Osteocyte (in vitro differentiated cells): Measurements from ENCODE around the gene RHBG. TPM values are rescaled to one million over a fixed set of nuclear protein-coding genes. Genes with fewer than 3 reads are reported as not detected.

Experiments used
- DNase-seq: peaks from one replicate; pipeline ENCODE4 v3.0.0; 2021; ENCODE audit warnings: mixed read lengths; ENCODE audit not compliant: unreplicated experiment; ENCODE audit errors: extremely low spot score
- H3K27ac Mint-ChIP-seq: one replicate; pipeline ENCODE4 v1.8.0; 2021; ENCODE audit warnings: mild to moderate bottlenecking, mixed read lengths; ENCODE audit not compliant: unreplicated experiment
- H3K27me3 Mint-ChIP-seq: one replicate; pipeline ENCODE4 v1.8.0; 2021; ENCODE audit warnings: mixed read lengths; ENCODE audit not compliant: unreplicated experiment
- H3K36me3 Mint-ChIP-seq: one replicate; pipeline ENCODE4 v1.8.0; 2021; ENCODE audit warnings: mixed read lengths; ENCODE audit not compliant: unreplicated experiment
- H3K4me1 Mint-ChIP-seq: one replicate; pipeline ENCODE4 v1.8.0; 2021; ENCODE audit warnings: mixed read lengths; ENCODE audit not compliant: unreplicated experiment
- H3K4me3 Mint-ChIP-seq: one replicate; pipeline ENCODE4 v1.8.0; 2021; ENCODE audit warnings: mild to moderate bottlenecking, moderate library complexity, mixed read lengths; ENCODE audit not compliant: unreplicated experiment
- H3K9me3 Mint-ChIP-seq: one replicate; pipeline ENCODE4 v1.8.0; 2021; ENCODE audit warnings: mixed read lengths; ENCODE audit not compliant: unreplicated experiment
- CTCF ChIP-seq: fragments of 200-600 bp; sonication (generic); IDR thresholded peaks from 2 replicates; pipeline ENCODE4 v1.5.0; 2021; ENCODE audit warnings: antibody characterized with exemption, mild to moderate bottlenecking, moderate library complexity
- total RNA-seq: library from RNA; stranded (reverse); gene quantifications from 2 replicates; pipeline ENCODE4 v1.2.1, GENCODE V29; 2021

The RHBG gene
- total RNA-seq, 1 donor from 2014 or later: not detected

GRCh38 chr1:156371553-156372264 lies 2.7 kb downstream of the RHBG start:
- Mint-ChIP-seq H3K4me3 (no peak overlapping the region), H3K36me3 (no peaks in the 10 kb centered on the region), H3K27me3 (peaks cover 36% of the 10 kb centered on the region), H3K27ac (no peak overlapping the region), H3K4me1 (peaks cover 6% of the 10 kb centered on the region), H3K9me3 (no peaks in the 10 kb centered on the region)
- no peak for DNase-seq
- no peak for TF ChIP-seq CTCF

- H3K4me1 Mint-ChIP-seq: peaks cover 6% of the 10 kb centered on the region
- no peak for DNase-seq
- no peaks in the 10 kb centered on the region for H3K9me3 Mint-ChIP-seq
- H3K27ac Mint-ChIP-seq: no peak overlapping the region
- no peak overlapping the region for H3K4me3 Mint-ChIP-seq
- TF ChIP-seq CTCF: no peak
- H3K36me3 Mint-ChIP-seq: no peaks in the 10 kb centered on the region
- H3K27me3 Mint-ChIP-seq: peaks cover 36% of the 10 kb centered on the region
Observed at GRCh38 chr1:156372265-156372586, 3.2 kb downstream of the RHBG start.

- no peak for TF ChIP-seq CTCF
- no peak overlapping the region for H3K4me3 Mint-ChIP-seq
- no peak overlapping the region for H3K27ac Mint-ChIP-seq
- no peak for DNase-seq
- H3K9me3 Mint-ChIP-seq: no peaks in the 10 kb centered on the region
- H3K4me1 Mint-ChIP-seq: peaks cover 6% of the 10 kb centered on the region
- no peaks in the 10 kb centered on the region for H3K36me3 Mint-ChIP-seq
- H3K27me3 Mint-ChIP-seq: peaks cover 34% of the 10 kb centered on the region
Observed at GRCh38 chr1:156372876-156373275, 3.9 kb downstream of the RHBG start.

DNA sequence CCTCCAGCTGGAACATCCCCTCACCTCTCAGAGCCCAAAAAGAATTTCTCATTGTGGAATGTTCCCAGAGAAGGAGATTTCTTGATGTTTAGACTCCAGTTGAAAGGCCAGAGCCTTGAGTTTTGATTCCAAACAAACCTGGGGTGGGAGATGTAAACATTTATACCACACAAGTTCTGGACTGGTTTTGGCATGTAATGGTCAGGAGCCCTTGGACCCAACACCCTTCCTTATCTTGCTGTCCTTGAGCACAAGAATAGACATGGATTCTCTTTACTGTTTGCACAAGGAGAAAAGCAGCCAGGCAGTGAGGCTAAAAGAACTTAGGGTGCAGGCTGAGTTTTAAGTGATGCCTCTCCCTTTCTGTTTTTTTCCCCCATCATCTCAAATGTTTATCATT lies 4.5 kb downstream of the RHBG start:
- no peak for TF ChIP-seq CTCF
- Mint-ChIP-seq H3K27me3 (peaks cover 28% of the 10 kb centered on the region), H3K4me3 (no peak overlapping the region), H3K4me1 (peaks cover 6% of the 10 kb centered on the region), H3K9me3 (no peaks in the 10 kb centered on the region), H3K27ac (no peak overlapping the region), H3K36me3 (no peaks in the 10 kb centered on the region)
- DNase-seq: no peak

DNA sequence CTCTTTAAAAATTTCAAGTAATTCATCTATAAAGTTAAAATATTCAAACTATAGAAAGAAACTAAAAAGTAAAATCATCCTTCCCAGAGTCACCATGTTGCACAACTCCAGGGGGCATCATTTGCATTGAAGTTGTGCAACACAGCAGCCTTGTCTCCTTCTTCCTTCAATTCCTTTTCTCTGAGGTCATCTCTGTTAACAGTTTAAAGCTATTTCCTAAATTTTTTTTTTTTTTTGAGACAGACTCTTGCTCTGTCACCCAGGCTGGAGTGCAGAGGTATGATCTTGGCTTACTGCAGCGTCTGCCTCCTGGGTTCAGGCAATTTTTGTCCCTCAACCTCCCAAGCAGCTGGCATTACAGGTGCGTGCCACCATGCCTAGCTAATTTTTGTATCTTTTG lies 7.1 kb downstream of the RHBG start:
- DNase-seq: no peak
- Mint-ChIP-seq H3K27ac (no peak overlapping the region), H3K27me3 (peaks cover 18% of the 10 kb centered on the region), H3K4me3 (no peak overlapping the region), H3K36me3 (no peaks in the 10 kb centered on the region), H3K4me1 (no peaks in the 10 kb centered on the region), H3K9me3 (no peaks in the 10 kb centered on the region)
- TF ChIP-seq CTCF: no peak
